ENCODE results near the gene ACSL5.

Gene ACSL5

GRCh38 chr10:112475575-112476218 lies 101.8 kb downstream of the ACSL5 start:
- H3K4me3 ChIP-seq: no peak overlapping the region
- H3K27ac ChIP-seq: no peak overlapping the region
- no peak for DNase-seq (ENCODE audit: low spot score)
- TF ChIP-seq CTCF (IDR thresholded peaks at IDR 0.05): peak; percentile 18
